ENCODE data around the gene TMEM184B. TPM values are rescaled to one million over a fixed set of nuclear protein-coding genes. Genes with fewer than 3 reads are reported as not detected.

TMEM184B gene
- total RNA-seq, 1 experiment from 2014 or later, result 46.9 TPM

DNA sequence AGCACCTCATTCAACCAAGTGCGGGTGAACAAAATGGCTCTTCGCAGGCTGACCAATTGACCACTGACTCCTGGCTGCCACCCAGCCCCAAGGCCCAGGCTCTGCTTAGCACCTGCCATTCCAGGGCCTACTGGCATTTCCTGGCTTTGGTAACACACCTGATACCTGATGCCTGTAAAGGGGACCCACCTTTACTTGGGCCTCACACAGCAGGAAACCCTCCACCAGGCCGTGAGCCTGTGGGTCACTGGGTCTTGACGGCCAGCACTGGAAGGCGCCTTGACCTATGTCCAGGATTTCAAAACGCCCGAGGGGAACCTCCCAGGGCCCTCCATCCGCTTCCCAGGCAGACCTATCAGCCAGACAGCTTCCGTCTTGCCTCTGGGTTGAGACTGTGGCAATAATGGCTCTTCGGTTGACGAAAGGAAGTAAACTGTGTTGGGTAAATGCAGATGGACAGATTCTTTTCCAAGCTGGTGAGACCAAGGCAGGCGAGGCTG, 16.8 kb upstream of the TMEM184B start:
- in situ Hi-C loops (cut with HindIII; ENCODE audit: low pct_unique_long_range_greater_than_20kb, low sequenced_read_pairs), result no loop called here
- DNase-seq (ENCODE audit: low read depth), result no peak

DNA sequence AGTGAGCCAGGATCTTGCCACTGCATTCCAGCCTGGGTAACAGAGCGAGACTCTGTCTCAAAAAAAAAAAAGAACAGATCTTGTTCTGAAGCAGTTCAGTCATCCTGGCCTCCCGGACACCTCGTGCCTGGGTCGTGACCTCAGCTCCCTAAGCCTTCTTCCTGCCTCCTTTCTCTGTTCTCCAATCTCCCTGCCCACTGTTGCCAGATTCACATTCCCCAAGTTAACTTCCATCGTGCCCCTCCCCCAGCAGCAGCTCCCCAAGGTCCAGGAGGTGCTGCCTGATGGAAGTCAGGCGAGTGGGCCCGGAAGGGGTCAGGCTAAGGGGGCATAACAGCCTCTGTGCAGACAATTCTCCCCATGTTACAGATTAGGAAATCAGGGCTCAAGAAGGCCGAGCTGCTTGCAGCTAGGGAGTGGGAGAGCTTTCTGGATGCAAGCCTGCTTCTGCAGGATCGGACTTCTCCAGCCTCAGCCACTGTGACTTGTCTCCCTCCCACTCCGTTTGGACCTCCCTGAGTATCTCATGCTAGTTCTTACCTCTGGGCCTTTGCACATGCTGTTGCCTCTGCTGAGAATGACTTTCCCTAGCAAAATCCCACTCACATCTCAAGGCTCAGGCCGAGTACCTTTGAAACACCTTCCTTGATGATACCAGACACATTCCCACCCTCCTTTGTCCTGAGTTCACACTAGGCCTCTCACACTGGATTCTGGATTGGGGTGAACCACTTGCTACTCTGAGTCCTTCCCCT, 14.3 kb upstream of the TMEM184B start:
- no peak for DNase-seq (ENCODE audit: low read depth)
- in situ Hi-C loops (cut with HindIII; ENCODE audit: low pct_unique_long_range_greater_than_20kb, low sequenced_read_pairs), result no loop called here

DNA sequence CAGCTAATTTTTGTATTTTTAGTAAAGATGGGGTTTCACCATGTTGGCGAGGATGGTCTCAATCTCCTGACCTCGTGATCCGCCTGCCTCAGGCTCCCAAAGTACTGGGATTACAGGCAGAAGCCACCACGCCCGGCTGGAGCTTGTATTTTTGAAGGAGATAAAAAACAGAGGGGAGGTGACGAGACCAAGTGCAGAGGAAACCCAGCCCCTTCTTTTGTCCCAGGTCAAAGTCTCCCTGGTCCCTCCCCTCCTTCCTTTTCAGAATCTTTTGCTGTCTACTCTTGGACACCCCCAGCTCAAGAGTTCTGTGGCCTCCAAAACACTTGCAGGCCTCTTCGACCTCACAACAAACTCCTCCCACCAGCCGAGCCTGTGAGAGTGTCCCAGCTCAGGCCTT, 12.2 kb upstream of the TMEM184B start:
- DNase-seq (ENCODE audit: low read depth), result no peak
- in situ Hi-C loops (cut with HindIII; ENCODE audit: low pct_unique_long_range_greater_than_20kb, low sequenced_read_pairs), result no loop called here

DNA sequence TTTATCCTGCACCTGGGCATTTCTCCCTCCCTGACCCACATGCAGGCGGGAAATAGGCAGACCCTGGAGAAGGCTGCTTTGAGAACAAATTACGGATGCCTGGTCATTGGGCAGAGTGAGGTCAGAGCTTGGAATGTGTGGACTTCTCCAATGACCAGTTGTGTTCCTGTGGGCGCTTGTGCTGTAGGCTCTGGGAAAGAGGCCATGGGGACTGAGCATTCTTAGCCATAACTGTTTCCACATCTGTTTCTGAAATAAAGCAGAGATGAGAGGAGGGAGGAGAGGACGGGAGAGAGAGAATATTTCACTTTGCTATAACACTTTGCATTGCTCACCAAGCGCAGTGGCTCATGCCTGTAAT, 11.2 kb upstream of the TMEM184B start:
- in situ Hi-C loops (cut with HindIII; ENCODE audit: low pct_unique_long_range_greater_than_20kb, low sequenced_read_pairs), result no loop called here
- no peak for DNase-seq (ENCODE audit: low read depth)

DNA sequence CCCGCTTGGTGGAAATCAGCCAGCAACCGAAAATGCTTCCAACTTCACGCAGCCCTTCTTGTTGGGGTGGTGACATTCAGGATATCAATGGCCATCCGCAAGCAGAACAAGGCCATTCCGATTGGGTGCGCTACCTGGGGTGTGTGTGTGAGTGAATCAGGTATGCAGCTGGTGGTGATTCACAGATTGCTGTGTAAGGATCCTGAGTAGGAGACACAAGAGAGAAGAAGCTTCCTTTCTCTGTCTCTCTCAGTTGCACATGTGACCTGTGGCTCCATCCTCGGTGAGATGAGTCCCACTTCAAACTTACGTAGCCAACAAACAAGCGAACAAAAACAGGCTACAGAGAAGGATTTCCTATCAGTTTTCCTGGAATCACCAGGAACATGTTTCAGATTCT, 9.6 kb upstream of the TMEM184B start:
- in situ Hi-C loops (cut with HindIII; ENCODE audit: low pct_unique_long_range_greater_than_20kb, low sequenced_read_pairs), result no loop called here
- DNase-seq (ENCODE audit: low read depth), result no peak

DNA sequence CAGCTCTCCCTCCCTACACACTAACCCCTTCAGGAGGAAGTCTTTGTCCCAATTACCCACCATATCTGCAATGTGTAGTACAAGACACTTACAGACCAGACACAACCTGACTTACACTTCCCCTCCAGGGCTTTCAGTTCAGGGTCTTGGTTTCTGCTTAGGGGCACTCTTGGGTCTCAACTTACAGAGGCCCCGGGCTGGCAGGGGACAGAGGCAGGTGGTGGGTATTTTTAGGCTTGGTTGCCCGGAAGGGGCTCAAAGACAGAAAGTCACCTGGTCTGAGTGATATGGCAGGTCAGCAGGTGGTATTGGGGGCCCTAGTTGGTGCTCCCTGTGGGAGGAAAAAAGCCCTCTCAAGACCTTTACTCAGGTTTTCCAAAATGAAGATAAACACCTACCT, 3.4 kb upstream of the TMEM184B start:
- no peak for DNase-seq (ENCODE audit: low read depth)
- in situ Hi-C loops (cut with HindIII; ENCODE audit: low pct_unique_long_range_greater_than_20kb, low sequenced_read_pairs), result no loop called here

DNA sequence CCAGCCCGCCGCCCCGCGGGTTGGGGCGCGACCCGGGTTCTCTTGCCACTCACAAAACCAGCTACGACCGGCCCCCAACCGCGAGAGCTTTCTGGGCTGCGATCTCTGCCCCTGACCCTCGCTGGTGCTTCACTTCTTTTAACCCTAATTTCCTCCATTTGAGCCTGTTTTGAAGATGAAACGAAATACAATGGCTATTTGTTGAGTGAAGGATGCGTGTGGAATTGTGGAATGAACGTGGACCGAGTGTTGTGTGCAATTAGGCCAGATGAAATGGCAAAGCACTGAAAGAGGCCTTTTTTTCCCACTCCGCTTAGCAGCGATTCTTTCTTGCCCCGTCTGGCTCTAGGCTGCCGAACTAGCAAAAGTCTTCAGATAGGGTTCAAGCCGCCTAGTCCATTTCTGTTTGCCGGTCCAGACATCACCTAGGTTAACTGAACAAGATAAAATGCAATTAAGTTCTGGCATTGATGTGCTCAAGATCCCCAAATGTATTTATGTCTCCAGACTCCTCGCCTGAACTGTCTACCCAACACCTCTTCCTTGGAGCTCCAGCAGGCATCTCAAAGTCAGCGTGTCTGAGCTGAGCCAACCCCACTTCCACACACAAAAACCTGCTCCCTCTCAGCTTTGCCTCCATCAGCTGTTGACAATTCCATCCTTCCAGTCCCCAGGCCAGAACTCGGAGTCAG, 471 bp upstream of the TMEM184B start:
- no peak for DNase-seq (ENCODE audit: low read depth)
- in situ Hi-C loops (cut with HindIII; ENCODE audit: low pct_unique_long_range_greater_than_20kb, low sequenced_read_pairs), result no loop called here

DNA sequence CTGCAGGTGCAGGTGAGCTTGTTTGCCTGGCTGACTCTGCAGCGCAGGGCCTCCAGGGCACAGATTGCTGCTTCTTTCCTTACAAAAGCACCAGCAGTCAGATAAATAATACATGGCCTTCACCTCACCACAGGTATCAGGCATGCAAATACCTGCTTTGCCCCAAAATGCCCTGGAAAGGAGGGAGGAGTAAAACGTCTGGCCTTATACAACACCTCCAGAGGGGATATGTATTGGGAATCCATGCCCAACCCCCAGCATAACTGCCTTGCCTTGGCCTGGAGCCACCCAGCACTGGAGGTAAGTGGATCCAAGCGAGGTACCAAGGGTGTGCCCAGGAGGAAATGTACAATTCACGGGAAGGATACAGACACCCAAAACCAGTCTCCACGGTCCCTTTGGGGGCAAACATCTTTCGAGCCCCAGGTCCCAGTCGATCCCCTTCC, 860 bp downstream of the TMEM184B start:
- no peak for DNase-seq (ENCODE audit: low read depth)
- in situ Hi-C loops (cut with HindIII; ENCODE audit: low pct_unique_long_range_greater_than_20kb, low sequenced_read_pairs), result no loop called here

DNA sequence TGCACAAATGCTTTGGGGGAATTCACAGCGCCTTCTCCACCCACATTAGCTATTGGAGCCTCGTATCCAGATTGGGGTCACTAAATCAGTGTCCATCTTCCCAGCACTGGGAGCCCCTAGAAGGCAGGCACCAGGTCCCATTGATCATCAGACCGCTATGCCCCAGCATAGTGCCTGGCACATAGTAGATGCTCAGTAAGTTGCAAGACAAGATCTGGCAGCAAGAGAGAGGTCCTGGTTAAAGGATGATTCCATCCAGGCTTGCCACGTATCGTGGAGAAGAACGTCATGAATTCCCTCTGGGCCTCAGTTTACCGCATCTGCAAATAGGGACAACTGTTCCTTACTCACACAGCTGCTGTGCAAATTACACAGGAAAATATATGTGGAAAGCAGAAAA, 1.7 kb downstream of the TMEM184B start:
- in situ Hi-C loops (cut with HindIII; ENCODE audit: low pct_unique_long_range_greater_than_20kb, low sequenced_read_pairs), result no loop called here

DNA sequence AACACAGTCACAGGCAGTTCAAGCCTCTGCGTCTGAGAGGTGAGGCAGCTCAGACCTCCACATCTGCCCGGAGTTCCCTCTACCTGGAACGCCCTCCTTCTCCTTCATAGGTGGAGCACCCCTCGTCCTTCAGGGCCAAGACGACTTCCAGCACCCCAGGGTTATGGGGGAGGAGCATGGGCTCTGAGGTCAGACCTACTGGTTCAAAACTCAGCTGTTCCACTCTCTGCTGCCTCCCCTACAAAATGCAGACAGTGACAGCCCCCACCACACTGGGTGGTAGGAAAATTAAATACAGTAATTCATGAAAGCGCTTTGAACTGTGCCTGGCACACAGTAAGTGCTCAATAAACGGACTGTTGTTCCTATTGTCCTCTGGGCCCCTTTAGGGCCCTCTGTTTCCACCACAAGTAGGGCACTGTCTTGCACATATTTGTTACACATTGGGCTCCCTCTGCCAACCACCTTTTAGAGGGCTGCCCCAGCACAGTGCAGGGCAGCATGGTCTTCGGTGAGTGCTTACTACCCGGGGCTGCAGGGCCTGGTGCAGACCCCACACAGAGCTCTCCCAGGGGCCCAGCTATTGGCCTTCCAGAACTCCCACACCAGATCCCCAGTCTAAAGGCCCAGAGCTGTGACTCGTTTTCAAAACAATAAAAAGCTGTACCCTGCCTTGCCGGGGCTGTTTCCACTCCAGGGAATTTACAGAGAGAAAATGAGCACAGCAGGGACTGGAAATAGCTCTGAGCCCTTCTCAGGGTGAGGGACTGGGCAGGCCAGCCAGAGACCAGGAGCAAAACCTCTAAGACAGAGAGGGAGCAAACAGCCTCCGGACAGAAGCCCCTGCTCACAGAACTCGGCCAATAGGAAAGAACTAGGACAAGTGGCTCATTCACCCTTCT, 2.5 kb downstream of the TMEM184B start:
- DNase-seq (ENCODE audit: low read depth), result peak; percentile 43
- in situ Hi-C loops (cut with HindIII; ENCODE audit: low pct_unique_long_range_greater_than_20kb, low sequenced_read_pairs), result no loop called here

More for the DNA sequence above, 1.7 kb downstream of the TMEM184B start:
- DNase-seq (ENCODE audit: low read depth), result no peak

DNA sequence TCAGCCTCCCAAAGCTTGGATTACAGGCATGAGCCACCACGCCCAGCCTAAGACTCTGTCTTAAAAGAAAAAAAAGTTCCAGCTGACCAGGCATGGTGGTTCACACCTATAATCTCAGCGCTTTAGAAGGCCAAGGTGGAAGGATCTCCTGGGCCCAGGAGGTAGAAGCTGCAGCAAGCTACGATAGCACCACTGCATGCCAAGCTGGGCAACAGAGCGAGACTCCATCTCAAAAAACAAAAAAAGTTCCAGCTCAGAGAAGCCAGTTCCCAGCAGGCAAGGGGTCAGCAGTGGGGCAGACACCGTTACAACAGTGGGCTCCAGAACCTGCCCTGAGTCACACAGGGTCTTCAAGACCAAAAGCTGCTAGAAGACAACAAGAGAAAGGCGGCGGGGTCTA, 3.3 kb downstream of the TMEM184B start:
- in situ Hi-C loops (cut with HindIII; ENCODE audit: low pct_unique_long_range_greater_than_20kb, low sequenced_read_pairs), result no loop called here

DNA sequence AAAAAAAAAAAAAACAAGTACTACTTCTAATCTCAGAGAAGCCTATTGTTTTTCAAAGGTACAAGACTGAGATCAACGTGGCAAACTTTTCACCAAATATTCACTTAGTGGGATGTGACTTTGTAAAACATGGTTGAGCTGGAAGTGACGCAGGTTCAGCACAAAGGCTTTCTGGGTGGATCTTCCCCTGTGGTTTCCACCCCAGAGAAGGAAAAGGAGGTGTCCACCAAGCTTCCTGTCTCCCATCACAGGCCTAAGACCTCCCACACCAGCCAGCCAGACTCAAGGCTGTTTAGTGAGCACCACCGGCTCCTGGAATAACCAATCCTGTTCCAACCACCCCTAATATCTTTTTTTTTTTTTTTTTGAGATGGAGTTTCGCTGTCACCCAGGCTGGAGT, 5.7 kb downstream of the TMEM184B start:
- DNase-seq (ENCODE audit: low read depth), result no peak
- in situ Hi-C loops (cut with HindIII; ENCODE audit: low pct_unique_long_range_greater_than_20kb, low sequenced_read_pairs), result no loop called here

More for the DNA sequence above, 3.3 kb downstream of the TMEM184B start:
- no peak for DNase-seq (ENCODE audit: low read depth)

DNA sequence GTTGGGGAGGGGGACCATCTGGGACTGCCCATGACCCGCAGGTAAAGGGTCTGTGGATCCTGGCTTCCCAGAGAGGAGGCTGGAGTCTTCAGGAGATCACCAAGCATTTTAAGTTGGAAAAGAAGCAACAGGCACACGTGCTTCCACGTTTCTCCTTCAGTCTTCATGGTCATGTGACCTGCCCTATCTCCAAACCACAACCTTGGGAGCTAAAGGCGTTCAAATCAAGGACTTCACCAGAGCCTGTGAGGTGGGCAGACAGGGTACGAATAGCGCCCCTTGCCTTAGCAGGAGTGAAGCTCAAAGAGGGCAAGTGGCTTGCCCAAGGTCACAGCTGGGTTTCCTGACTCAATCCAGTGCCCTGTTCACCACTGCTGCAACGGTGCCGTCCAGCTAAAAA, 6.7 kb downstream of the TMEM184B start:
- in situ Hi-C loops (cut with HindIII; ENCODE audit: low pct_unique_long_range_greater_than_20kb, low sequenced_read_pairs), result no loop called here
- no peak for DNase-seq (ENCODE audit: low read depth)

DNA sequence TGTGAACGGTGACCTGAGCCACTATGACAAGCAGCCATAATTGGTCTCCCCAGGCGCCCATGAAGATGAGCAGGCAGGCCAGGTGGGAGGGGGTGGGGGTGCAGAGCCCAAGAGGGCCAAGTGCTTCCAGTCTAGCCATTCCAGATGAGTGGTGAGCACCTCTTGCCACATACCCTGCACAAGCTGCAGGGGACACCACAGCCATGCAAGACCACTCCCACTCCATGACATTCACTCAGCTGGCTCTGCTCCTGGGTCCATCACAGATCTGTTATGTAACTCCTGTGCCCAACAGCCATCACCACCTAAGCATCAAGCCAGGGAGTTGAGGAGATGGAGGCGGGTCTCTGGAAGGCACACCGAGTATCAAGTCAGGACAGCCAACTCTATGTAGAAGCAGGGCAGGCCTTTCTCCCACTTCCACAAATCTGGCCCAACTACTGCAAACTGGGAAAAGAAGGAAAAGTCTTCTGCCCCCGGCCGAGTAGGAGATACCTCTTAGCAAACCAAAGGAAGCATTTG, 8.4 kb downstream of the TMEM184B start:
- no peak for DNase-seq (ENCODE audit: low read depth)
- in situ Hi-C loops (cut with HindIII; ENCODE audit: low pct_unique_long_range_greater_than_20kb, low sequenced_read_pairs), result no loop called here

DNA sequence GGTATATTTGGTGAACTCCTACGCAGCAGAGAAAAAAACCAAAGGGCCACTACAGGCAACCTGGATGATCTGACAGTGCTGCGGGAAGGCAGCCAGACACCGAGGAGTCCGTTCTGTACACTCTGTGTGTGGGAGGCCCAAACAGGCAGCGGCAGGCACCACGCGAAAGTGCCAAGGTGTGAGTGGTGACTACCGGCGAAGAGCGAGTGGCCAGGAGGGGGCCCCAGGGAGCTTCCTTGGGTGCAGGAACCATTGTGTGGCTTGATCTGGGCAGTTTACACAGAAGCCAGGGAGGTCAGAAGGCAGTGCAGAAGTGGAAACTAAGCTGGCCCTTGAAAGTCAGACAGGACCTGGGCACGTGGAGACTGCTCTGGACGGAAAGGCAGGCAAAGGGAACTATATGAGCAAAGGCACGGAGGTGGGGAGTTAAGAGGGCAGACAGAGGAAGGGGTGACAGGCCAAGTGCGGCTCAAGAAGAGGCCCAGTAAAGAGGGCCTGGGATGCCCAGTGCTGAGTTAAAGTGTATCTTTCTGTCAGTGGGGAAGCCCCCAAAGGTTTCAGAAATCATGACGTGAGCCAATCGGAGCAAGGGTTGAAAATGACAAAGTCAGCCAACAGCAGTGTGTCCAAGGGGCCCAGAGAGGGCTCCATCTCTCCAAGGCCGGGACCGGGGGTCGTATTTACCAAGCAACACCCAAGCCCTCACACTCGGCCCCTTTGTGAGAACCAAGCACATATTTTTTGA, 10.6 kb downstream of the TMEM184B start:
- DNase-seq (ENCODE audit: low read depth), result no peak
- in situ Hi-C loops (cut with HindIII; ENCODE audit: low pct_unique_long_range_greater_than_20kb, low sequenced_read_pairs), result no loop called here

DNA sequence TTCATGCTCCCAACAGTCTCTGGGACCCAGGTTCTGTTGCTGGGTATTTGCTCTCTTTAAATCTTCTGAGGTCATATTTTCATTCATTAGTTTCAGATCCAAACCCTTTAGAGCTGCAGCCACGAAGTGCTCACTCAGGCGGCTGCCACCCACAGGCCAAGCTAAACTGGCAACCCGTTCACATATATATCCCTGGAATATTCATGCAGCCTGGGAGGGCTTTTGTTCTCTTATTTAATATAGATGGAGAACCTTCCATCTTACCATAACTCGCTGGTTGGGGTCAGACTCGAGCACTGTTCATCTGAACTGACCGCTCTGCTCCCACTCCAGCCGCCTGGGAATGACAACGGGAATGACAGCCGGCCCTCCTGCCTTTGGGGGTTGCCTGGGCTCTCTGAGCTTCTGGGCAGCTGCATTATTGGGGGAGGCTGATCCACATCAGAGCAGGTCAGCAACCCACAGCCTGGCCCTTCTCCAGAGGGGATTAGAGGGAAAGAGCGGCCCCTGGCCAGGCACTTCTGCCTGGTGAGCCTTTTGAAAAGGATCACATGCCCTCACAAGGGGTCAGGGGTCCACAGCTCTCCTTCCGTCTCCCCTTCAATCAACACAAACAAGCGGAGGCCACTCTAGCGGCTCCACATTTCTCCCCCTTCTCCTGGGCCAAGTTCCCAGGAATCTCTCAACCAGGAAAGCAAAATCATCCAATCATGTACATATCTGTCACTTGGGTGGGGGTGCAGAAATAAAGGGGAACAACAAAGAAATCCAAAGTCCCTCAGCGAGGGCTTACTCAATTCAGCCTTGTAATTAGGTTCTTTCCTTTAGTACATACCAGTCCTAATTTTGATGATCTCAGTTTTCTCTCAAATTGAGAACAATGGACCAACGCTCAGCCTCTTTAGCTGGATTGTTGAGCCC, 11.8 kb downstream of the TMEM184B start:
- DNase-seq (ENCODE audit: low read depth), result no peak
- in situ Hi-C loops (cut with HindIII; ENCODE audit: low pct_unique_long_range_greater_than_20kb, low sequenced_read_pairs), result no loop called here

DNA sequence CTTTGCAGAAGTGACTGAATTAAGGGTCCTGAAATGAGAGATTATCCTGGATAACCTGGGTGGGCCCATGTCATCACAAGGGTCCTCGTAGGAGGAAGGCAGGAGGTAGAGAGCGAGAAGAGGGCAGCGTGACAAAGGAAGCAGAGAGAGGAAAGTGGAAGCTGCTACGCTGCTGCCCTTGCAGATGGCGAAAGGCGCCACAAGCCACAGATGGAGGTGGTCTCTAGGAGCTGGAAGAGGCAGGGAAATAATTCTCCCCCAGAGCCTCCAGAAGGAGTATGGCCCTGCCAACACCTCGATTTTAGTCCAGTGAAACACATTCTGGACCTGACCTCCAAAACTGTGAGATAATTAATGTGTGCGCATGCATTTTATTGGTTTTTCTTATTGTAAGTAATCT, 13.4 kb downstream of the TMEM184B start:
- DNase-seq (ENCODE audit: low read depth), result no peak
- in situ Hi-C loops (cut with HindIII; ENCODE audit: low pct_unique_long_range_greater_than_20kb, low sequenced_read_pairs), result no loop called here
